ENCODE results near the gene C16orf95. TPM values are rescaled to one million over a fixed set of nuclear protein-coding genes. Genes with fewer than 3 reads are reported as not detected.

C16orf95 gene
- total RNA-seq, 1 donor from 2014 or later = 6.3 TPM

GRCh38 chr16:87334651-87335624, 17.7 kb upstream of the C16orf95 start:
- H3K9me3 Mint-ChIP-seq = no peaks in the 10 kb centered on the region

GRCh38 chr16:87333581-87334331, 16.6 kb upstream of the C16orf95 start:
- no peak overlapping the region for H3K27ac Mint-ChIP-seq
- H3K4me3 Mint-ChIP-seq = no peak overlapping the region
- TF ChIP-seq CTCF (conservative IDR thresholded peaks at IDR 0.05) = no peak
- H3K27me3 Mint-ChIP-seq = no peaks in the 10 kb centered on the region
- H3K36me3 Mint-ChIP-seq = peaks cover 4% of the 10 kb centered on the region
- no peaks in the 10 kb centered on the region for H3K9me3 Mint-ChIP-seq
- H3K4me1 Mint-ChIP-seq (ENCODE audit: unreplicated experiment) = no peaks in the 10 kb centered on the region
- no peak for DNase-seq (ENCODE audit: extremely low spot score, unreplicated experiment)

More at GRCh38 chr16:87334651-87335624, 17.7 kb upstream of the C16orf95 start:
- Mint-ChIP-seq H3K27me3 (no peaks in the 10 kb centered on the region), H3K4me3 (no peak overlapping the region), H3K27ac (no peak overlapping the region), H3K36me3 (peaks cover 8% of the 10 kb centered on the region), H3K4me1 (ENCODE audit: unreplicated experiment) (no peaks in the 10 kb centered on the region)
- no peak for TF ChIP-seq CTCF (conservative IDR thresholded peaks at IDR 0.05)
- no peak for DNase-seq (ENCODE audit: extremely low spot score, unreplicated experiment)

GRCh38 chr16:87333101-87333500, 15.9 kb upstream of the C16orf95 start:
- Mint-ChIP-seq H3K27ac (no peak overlapping the region), H3K4me3 (no peak overlapping the region), H3K9me3 (no peaks in the 10 kb centered on the region), H3K36me3 (peaks cover 3% of the 10 kb centered on the region), H3K27me3 (no peaks in the 10 kb centered on the region), H3K4me1 (ENCODE audit: unreplicated experiment) (no peaks in the 10 kb centered on the region)
- TF ChIP-seq CTCF (conservative IDR thresholded peaks at IDR 0.05) = no peak
- DNase-seq (ENCODE audit: extremely low spot score, unreplicated experiment) = no peak

GRCh38 chr16:87332150-87332549, 15.0 kb upstream of the C16orf95 start:
- H3K4me1 Mint-ChIP-seq (ENCODE audit: unreplicated experiment) = no peaks in the 10 kb centered on the region
- H3K9me3 Mint-ChIP-seq = no peaks in the 10 kb centered on the region
- no peak for TF ChIP-seq CTCF (conservative IDR thresholded peaks at IDR 0.05)
- H3K4me3 Mint-ChIP-seq = no peak overlapping the region
- no peak overlapping the region for H3K27ac Mint-ChIP-seq
- DNase-seq (ENCODE audit: extremely low spot score, unreplicated experiment) = no peak
- H3K27me3 Mint-ChIP-seq = no peaks in the 10 kb centered on the region
- no peaks in the 10 kb centered on the region for H3K36me3 Mint-ChIP-seq

GRCh38 chr16:87331241-87331801, 14.1 kb upstream of the C16orf95 start:
- Mint-ChIP-seq H3K27me3 (no peaks in the 10 kb centered on the region), H3K4me1 (ENCODE audit: unreplicated experiment) (no peaks in the 10 kb centered on the region), H3K9me3 (no peaks in the 10 kb centered on the region), H3K36me3 (no peaks in the 10 kb centered on the region), H3K4me3 (no peak overlapping the region), H3K27ac (no peak overlapping the region)
- DNase-seq (ENCODE audit: extremely low spot score, unreplicated experiment) = no peak
- TF ChIP-seq CTCF (conservative IDR thresholded peaks at IDR 0.05) = no peak
